Right ventricle myocardium superior (tissue), 1 donor: ENCODE data around the gene C19orf53. TPM values are rescaled to one million over a fixed set of nuclear protein-coding genes. Genes with fewer than 3 reads are reported as not detected.
"Not testable (repeated sequence)": the region's sequence is repeated elsewhere in the genome, so short reads cannot be mapped to it uniquely, and the experiment has no call there.

ENCODE experiments used
- ATAC-seq: fragments of 200-7000 bp; cut with Tn5 transposase; one replicate; pipeline ENCODE4 v1.9.1; 2020; ENCODE audit warnings: mild to moderate bottlenecking; ENCODE audit not compliant: poor library complexity
- DNase-seq: peaks from one replicate; pipeline ENCODE4 v3.0.0-alpha.2; 2020
- intact Hi-C: fragments of 100-400 bp; cut with DNase I; formaldehyde crosslinking; loops from one replicate; pipeline ENCODE4 v1.11.2; 2022
- total RNA-seq: library from RNA; stranded (reverse); fragmentation: NEBNext Ultra II Directional; extraction: Animal tissue kit (Norgen Biotek cat#: 25700); gene quantifications from one replicate; pipeline ENCODE4 v1.2.1, GENCODE V29; 2021
- donor health status: DM: no; HTN: yes; CAD: no; lungs with severe emphysema.

C19orf53 gene
- total RNA-seq, 1 donor from 2014 or later: 88.1 TPM

DNA sequence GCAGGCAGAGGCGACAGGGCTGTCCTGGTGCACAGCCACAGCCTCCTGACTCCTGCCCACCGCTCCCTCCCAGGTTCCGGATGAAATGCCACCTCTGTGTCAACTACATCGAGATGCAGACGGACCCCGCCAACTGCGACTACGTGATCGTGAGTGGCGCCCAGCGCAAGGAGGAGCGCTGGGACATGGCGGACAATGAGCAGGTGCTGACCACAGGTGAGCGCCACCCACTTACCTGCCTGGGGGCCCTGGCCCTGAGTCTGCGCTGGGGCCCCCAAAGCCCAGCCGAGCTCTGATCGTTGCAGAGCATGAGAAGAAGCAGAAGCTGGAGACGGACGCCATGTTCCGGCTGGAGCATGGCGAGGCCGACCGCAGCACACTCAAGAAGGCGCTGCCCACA is 15.5 kb upstream of the C19orf53 start:
- no peak for ATAC-seq
- no peak for DNase-seq
- intact Hi-C loops: no loop called here

DNA sequence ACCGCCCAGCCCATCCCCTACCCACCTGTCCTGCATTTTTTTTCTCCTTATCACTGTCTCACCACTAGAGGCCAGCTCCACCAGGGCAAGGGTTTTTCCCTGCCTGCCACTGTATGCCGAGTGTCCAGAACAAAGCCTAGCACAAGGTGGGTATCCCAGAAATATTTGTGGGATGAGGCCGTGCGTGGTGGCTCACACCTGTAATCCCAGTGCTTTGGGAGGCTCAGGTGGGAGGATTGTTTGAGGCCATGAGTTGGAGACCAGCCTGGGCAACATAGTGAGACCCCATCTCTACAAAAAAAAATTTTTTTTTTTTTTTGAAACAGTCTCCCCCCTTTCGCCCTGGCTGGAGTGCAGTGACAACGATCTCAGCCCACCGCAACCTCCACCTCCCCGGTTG is 12.8 kb upstream of the C19orf53 start:
- intact Hi-C loops: no loop called here
- DNase-seq (no peak), ATAC-seq (no peak)

DNA sequence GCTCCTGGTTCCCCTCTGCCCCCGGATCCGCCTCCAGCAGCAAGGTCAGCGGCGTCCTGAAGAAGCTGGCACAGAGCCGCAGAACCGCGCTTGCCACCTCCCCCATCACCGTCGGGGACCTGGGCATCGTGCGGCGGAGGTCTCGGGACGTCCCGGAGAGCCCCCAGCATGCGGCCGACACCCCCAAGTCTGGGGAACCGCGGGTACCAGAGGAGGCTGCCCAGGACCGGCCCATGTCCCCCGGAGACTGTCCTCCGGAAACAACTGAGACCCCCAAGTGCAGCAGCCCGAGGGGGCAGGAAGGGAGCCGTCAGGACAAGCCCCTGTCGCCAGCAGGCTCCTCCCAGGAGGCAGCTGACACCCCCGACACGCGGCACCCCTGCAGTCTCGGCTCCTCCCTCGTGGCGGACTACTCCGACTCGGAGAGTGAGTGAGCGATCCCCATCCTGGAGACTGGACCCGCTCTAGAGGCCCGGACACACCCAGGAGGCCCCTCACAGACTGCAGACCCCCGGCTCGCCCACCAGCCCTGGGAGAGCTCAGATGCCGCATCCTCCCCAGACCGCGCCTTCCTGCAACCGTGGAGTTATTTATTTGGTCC is 11.5 kb upstream of the C19orf53 start:
- no peak for ATAC-seq
- DNase-seq: no peak
- intact Hi-C loops: no loop called here

DNA sequence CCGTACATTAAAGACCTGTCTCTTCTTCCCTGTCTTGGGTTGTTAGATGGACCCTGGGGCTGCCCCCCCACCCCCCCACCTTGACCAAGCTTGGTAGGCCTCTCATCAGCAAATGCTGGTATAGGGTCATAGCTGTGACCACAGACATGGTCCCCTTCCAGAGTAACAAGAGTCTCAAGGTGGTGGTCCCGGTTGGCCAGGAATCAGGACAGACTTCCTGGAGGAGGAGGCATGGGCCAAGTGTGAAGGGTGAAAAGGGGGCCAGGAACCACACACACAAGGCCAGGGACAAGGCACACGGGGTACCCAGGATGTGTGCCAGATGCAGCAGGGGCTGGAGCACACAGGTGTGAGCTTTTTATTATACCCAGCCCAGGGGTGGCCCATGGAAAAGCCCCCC is 11.0 kb upstream of the C19orf53 start:
- DNase-seq (no peak), ATAC-seq (no peak)
- intact Hi-C loops: no loop called here

DNA sequence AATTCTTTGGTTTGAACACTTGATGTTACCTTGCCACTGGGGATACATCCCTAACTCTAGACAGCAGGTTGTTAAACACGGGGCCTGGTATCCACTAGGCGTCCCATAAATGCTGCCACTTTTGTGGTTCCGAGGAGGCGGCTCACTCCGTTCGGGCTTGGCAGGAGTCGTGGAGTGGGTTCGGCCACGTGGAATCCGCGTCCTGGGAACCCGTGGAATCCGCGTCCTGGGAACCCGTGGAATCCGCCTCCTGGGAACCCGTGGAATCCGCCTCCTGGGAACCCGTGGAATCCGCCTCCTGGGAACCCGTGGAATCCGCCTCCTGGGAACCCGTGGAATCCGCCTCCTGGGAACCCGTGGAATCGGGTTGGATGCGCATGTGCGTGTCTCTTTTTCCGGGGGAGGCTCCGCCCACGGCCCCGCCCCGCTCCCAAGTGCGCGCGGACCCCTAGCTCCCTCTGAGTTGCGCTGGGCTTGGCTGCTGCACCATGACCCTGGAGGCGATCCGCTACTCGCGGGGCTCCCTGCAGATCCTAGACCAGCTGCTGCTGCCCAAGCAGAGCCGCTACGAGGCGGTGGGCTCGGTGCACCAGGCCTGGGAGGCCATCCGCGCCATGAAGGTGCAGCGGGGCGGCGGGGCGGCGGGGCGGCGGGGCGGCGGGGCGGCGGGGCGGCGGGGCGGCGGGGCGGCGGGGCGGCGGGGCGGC is 10.0 kb upstream of the C19orf53 start, which contains the start of gene MRI1:
Gene MRI1 (plus strand): TSS at position 422 of the 707 bp plus-strand sequence. CDS start 67 bp downstream, at position 489.
- ATAC-seq (peak; percentile 93), DNase-seq (peak; percentile 90)
- intact Hi-C loops: no loop called here

DNA sequence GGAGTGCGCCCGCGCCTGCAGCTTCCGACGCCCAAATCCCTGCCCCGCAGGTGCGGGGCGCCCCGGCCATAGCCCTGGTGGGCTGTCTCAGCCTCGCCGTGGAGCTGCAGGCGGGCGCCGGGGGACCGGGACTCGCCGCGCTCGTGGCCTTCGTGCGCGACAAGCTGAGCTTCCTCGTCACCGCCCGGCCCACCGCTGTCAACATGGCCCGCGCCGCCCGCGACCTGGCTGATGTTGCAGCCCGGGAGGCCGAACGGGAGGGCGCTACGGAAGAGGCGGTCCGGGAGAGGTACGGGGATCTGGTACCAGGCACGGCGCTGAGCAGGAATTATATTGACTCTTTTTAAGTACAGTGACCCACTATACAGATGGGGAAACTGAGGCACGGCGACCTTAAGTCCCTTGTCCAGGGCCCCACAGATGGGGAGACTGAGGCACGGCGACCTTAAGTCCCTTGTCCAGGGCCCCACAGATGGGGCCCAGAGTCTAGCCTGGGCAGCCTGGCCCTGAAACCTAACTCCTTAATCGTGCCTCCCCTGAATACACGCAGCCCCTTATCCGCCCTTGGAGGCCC is 9.3 kb upstream of the C19orf53 start:
- ATAC-seq: peak; percentile 23
- DNase-seq: peak; percentile 58
- intact Hi-C loops: no loop called here

DNA sequence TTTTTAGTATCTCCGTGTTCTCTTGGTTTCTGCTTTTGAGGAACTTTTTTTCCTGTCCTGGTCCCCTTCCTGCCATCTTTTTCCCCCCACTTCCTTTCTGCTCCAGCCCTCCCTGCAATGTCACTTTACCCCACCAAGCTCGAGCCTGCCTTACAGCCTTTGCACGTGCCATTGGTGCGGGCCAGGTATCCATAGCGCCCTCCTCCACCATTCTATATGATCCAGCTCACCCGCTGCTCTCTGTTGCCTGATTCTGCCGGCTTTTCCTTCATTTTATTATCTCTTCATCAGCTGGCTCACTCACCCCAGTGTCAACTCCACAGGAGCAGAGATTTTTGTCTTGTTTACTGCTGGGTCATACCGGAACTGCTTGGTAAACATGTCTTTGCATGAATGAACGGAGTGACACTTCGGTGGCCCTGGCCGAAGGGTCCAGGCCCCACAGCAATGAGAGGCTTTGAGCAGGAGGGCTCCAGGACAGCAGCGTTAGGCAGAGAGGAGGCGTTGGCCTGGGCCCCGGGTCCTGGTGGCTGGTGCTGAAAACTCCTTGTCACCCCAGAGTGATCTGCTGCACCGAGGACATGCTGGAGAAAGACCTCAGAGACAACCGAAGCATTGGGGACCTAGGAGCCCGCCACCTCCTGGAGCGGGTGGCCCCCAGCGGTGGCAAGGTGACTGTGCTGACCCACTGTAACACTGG is 8.7 kb upstream of the C19orf53 start:
- intact Hi-C loops: no loop called here
- ATAC-seq (no peak), DNase-seq (no peak)

DNA sequence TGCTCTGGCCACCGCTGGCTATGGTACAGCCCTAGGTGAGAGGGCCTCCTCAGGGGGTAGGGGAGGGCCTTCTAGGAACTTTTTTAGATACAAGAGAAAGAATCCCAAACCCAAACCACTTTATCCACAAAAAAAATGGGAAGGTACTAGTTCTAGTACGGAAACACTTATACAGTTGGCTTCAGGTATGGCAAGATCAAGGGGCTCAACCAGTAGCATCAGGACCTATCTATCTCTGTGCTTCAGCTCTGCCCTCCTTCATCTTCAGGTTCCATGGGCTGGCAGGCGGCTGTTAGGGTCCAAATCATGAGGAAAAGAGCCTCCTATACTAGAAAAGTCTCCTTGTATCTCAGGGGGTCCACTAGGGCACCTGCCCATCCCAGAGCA is 8.2 kb upstream of the C19orf53 start:
- intact Hi-C loops: no loop called here
- DNase-seq: no peak
- no peak for ATAC-seq

DNA sequence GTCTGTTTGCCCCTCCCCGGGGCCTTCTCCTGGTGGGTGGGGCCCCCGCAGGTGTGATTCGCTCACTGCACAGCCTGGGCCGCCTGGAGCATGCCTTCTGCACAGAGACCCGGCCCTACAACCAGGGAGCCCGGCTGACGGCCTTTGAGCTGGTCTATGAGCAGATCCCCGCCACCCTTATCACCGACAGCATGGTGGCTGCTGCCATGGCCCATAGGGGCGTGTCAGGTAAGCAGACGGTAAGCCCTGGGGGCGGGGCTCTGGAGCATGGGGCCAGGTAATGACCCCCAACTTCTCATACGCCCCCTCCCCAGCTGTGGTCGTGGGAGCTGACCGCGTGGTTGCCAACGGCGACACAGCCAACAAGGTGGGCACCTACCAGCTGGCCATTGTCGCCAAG is 5.7 kb upstream of the C19orf53 start:
- no peak for DNase-seq
- no peak for ATAC-seq
- intact Hi-C loops: no loop called here

DNA sequence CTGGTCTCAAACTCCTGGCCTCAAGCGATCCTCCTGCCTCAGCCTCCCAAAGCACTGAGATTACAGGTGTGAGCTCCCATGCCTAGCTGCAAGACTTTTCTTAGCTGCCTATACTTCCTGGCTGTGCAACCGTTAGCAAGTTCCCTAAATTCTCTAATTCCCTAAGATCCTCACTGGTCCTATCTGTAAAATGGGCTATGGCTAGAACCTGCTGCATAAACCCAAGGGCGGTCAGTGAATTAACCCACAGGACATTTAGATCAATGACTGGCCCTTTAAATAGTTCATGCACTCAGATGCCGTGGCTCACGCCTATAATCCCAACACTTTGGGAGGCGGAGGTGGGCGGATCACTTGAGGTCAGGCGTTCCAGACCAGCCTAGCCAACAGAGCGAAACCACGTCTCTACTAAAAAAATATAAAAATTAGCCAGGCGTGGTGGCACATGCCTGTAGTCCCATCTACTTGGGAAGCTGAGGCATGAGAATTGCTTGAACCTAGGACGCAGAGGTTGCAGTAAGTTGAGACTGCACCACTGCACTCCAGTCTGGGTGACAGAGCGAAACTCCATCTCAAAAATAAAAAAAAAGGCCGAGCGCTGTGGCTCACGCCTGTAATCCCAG is 4.1 kb upstream of the C19orf53 start:
- ATAC-seq (no peak), DNase-seq (no peak)
- intact Hi-C loops: no loop called here

DNA sequence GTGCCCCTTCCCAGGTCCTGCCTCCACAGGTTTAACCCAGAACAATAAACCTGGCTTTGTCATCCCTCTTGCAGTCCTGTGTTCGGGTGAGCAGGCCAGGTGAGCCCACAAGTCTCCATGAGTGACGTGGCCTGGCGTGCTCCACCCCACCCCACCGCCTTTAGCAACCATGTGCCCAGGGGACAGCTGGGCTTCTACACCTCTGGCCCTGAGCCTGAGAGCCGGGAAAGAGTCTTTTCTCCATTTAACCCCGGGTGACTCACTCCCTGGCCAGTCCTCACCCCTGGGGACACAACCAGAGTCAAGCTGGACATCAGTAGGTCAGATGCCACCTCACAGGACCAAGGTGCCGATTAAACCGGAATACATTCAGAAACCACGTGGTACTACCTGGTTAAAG is 4.1 kb downstream of the C19orf53 start:
- intact Hi-C loops: no loop called here
- no peak for DNase-seq
- no peak for ATAC-seq

DNA sequence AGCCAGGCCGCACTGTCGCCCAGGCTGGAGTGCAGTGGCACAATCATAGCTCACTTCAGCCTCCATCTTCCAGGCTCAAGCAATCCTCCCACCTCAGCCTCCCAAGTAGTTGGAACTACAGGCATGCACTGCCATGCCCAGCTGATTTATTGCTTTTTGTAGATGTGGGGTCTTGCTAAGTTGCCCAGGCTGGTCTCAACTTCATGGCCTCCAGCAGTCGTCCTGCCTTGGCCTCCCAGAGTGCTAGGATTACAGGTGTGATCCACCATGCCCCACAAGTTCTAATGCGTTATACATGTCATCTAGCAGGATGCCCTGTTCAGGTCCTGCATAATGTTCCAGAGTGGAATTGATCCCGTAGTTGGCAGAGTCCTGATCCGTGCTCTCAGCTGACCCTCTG is 4.6 kb downstream of the C19orf53 start:
- DNase-seq: no peak
- no peak for ATAC-seq
- intact Hi-C loops: no loop called here

DNA sequence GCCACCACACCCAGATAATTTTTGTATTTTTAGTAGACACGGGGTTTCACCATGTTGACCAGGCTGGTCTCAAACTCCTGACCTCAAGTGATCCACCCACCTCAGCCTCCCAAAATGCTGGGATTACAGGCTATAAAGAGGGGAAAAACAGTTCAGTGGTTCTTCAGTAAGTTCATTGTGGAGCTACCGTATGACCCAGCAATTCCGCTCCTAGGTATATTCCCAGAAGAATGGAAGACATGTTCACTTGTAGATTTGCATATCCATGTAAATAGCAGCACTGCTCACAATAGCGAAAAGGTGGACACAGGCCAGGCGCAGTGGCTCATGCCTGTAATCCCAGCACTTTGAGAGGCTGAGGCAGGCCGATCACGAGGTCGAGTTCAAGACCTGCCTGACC is 5.5 kb downstream of the C19orf53 start:
- not testable (repeated sequence) for ATAC-seq, DNase-seq
- intact Hi-C loops: loop anchor here (5.0 kb wide), 1 partner anchor 83 kb away; no protein-coding TSS in a partner anchor

DNA sequence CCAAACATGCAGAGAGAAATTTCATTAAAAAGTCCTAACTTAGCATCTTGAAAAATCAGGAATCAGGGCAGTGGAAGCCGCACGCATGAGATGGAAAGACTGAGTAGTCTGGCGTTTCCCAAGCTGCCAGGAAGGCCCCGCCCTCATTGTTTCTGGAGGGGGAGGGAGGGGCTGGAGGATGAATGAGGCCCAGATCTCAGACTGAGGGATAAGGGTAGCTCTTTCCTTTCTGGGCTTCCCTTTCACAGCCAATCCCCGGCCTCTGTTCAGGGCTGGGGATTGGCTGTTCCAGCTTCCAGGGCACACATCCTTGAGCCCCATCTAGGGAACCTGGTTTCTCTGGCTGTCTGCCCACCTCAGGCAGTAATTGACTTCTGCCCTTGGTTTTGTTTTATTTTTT is 7.3 kb downstream of the C19orf53 start:
- intact Hi-C loops: loop anchor here (5.0 kb wide), 1 partner anchor 81 kb away; no protein-coding TSS in a partner anchor
- ATAC-seq (peak; percentile 66), DNase-seq (peak; percentile 79)

DNA sequence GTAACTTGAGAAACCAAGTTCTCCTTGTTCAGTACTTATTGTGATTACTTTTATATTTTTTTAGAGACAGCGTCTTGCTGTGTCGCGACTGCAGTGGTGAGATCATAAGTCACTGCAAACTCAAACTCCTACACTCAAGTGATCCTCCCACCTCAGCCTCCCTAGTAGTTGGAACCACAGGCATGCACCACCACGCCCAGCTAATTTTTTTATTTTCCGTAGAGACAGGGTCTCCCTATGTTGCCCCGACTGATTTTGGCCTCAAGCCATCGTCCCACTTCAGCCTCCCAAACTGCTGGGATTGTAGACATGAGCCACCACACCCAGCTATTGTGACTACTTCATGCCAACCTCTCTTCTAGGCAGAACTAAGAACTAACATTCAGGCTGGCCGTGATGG is 8.3 kb downstream of the C19orf53 start:
- intact Hi-C loops: loop anchor here (5.0 kb wide), 1 partner anchor 80 kb away; no protein-coding TSS in a partner anchor
- ATAC-seq: no peak

DNA sequence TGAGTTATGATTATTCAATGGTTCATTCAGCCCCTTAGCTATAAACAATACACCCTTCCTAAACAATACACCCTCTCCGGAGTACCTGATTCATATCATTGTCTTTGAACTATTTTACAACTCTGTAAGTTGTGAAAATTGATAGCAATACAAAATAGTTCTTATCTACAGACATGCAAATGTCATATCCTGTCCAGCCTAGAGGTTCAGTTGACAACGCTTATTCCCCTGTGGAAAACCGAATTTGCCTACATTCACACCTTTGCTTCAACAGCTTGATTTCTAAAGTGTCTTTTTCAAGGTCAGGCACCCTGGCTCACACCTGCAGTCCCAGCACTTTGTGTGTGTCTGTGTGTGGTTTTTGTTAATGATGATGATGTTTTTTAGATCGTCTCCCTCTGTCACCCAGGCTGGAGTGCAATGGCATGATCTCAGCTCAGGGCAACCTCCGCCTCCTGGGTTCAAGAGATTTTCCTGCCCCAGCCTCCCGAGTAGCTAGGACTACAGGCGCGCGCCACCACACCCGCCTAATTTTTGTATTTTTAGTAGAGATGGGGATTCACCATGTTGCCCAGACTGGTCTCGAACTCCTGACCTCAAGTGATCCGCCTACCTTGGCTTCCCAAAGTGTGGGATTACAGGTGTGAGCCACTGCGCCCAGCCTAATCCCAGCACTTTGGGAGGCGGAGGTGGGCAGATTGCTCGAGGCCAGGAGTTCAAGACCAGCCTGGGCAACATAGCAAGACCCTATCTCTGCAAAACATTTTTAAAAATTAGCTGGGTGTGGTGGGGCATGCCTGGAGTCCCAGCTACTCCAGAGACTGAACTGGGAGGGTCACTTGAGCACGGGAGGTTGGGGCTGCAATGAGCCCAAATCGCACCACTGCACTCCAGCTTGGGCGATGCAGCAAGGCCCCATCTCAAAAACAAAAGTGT is 9.6 kb downstream of the C19orf53 start:
- DNase-seq (no peak), ATAC-seq (no peak)
- intact Hi-C loops: loop anchor here (5.0 kb wide), 1 partner anchor 78 kb away; no protein-coding TSS in a partner anchor

More for the DNA sequence above, 8.3 kb downstream of the C19orf53 start:
- no peak for DNase-seq

DNA sequence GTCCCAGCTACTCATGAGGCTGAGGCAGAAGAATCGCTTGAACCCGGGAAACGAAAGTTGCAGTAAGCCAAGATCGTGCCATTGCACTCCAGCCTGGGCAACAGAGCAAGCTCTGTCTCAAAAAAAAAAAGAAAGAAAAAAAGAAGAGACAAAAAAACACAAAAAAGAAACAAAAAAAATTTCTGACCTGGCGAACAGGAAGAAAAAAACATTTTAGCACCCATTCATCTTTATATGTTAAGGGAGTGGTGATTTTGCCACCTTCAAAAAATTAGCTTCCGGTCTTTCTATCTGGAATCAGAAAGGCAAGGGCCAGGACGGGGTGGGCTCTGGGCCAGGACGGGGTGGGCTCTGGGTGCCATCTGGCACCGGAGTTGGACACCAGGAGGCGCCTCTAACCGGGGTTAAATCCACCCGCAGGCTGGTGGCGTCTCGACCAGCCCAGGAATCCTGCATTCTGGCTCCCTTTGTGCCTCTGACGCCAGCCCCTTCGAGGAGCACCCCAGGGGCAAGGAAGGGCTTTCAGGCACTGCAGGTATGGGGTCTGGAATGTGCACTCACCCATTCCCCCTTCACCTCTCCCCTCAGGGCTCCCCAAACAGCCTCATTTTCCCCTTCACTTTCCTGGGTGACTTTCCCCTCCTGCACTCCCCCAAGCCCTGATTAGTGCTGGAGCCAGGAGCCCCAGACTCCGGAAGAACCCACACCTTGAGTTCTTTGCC is 10.6 kb downstream of the C19orf53 start:
- ATAC-seq (peak; percentile 69), DNase-seq (peak; percentile 85)
- intact Hi-C loops: loop anchor here (5.0 kb wide), 1 partner anchor 77 kb away; no protein-coding TSS in a partner anchor
